HCT116 (cell line): ENCODE results near the gene SLC12A7. TPM values are rescaled to one million over a fixed set of nuclear protein-coding genes. Genes with fewer than 3 reads are reported as not detected.

Experiments used
- ATAC-seq: fragments of 200-7000 bp; cut with Tn5 transposase; 2 replicates; pipeline ENCODE4 v1.9.1; 2020; ENCODE audit warnings: mild to moderate bottlenecking, moderate library complexity
- BruUV-seq: library from RNA; stranded (reverse); fragments of 400-500 nt; replicated peaks from 2 replicates; lab custom pipeline; 2021; lab: Mats Ljungman, UMichigan
- CTCF ChIA-PET: fragments of 300-600 bp; sonication (Branson Sonifier 250); formaldehyde crosslinking; loops from one replicate; lab custom pipeline; 2021; ENCODE audit warnings: antibody characterized with exemption; lab: Charles Lee
- POLR2A ChIA-PET: fragments of 300-600, 350-600 bp; sonication (Branson Sonifier 250); formaldehyde crosslinking; loops from one replicate; lab custom pipeline; 2021; ENCODE audit warnings: antibody characterized with exemption; lab: Charles Lee
- RAD21 ChIA-PET, 2 experiments: fragments of 300-600 bp; sonication (Branson Sonifier 250); formaldehyde crosslinking; loops; one replicate each; lab custom pipeline; 2023; ENCODE audit warnings: low total read pairs in 2 of 2; ENCODE audit not compliant: uncharacterized antibody in 2 of 2, unreplicated experiment in 2 of 2, low non-redundant PET in 1 of 2; lab: Charles Lee
- DNase-seq: peaks from one replicate; pipeline ENCODE4 v3.0.0-alpha.2; 2010; ENCODE audit warnings: low read depth, low spot score
- H2AFZ ChIP-seq: fragments of 200-600 bp; shearing (Covaris generic), sonication (generic); 2 replicates; pipeline ENCODE4 v1.6.1; 2017; ENCODE audit warnings: low read depth, mixed run types, mixed read lengths, antibody characterized with exemption, low read length; ENCODE audit not compliant: poor library complexity, severe bottlenecking
- H3K27ac ChIP-seq: 2 replicates; pipeline ENCODE4 v1.5.1; 2012; ENCODE audit warnings: low read depth, low read length
- H3K27me3 ChIP-seq: fragments of 200-600 bp; sonication (generic); 2 replicates; pipeline ENCODE4 v1.6.1; 2016; ENCODE audit warnings: mixed run types, low read length, mixed read lengths; ENCODE audit not compliant: insufficient read depth
- H3K36me3 ChIP-seq, 2 experiments: fragments of 200-500 bp in 1 of 2; fragments of 200-600 bp in 1 of 2; sonication (Bioruptor generic) in 1 of 2; sonication (generic) in 1 of 2; 2 replicates each; pipeline versions ENCODE4 v1.5.1 to v1.6.1; 2014 to 2016; ENCODE audit warnings: low read length in 2 of 2, inconsistent platforms in 1 of 2, mixed read lengths in 1 of 2, mixed run types in 1 of 2; ENCODE audit not compliant: insufficient read depth in 2 of 2, control insufficient read depth in 1 of 2
- H3K4me1 ChIP-seq, 2 experiments: fragments of 200-600 bp in 1 of 2; sonication (generic) in 1 of 2; 2 replicates each; pipeline versions ENCODE4 v1.5.1 to v1.6.1; 2012 to 2017; ENCODE audit warnings: low read length in 2 of 2, inconsistent platforms in 1 of 2, mild to moderate bottlenecking in 1 of 2, mixed read lengths in 1 of 2, mixed run types in 1 of 2, moderate library complexity in 1 of 2; ENCODE audit not compliant: insufficient read depth in 2 of 2, control insufficient read depth in 1 of 2
- H3K4me2 ChIP-seq: fragments of 200-600 bp; sonication (generic); 2 replicates; pipeline ENCODE4 v1.6.1; 2017; ENCODE audit warnings: mixed run types, low read length, mixed read lengths
- H3K4me3 ChIP-seq, 2 experiments: fragments of 200-600 bp in 1 of 2; sonication (generic) in 1 of 2; replicated peaks in 1 of 2; 2 replicates each; pipeline ENCODE4 v1.5.1; 2011 to 2016; ENCODE audit warnings: low read length in 2 of 2, control low read depth in 1 of 2, low read depth in 1 of 2, mild to moderate bottlenecking in 1 of 2, mixed read lengths in 1 of 2, mixed run types in 1 of 2
- H3K79me2 ChIP-seq: fragments of 200-600 bp; sonication (generic); 2 replicates; pipeline ENCODE4 v1.6.1; 2017; ENCODE audit warnings: mild to moderate bottlenecking, mixed run types, low read length, moderate library complexity, mixed read lengths; ENCODE audit not compliant: insufficient read depth
- H3K9ac ChIP-seq: fragments of 200-600 bp; sonication (generic); 2 replicates; pipeline ENCODE4 v1.6.1; 2016; ENCODE audit warnings: low read length, mixed read lengths
- H3K9me2 ChIP-seq: fragments of 200-600 bp; sonication (generic), shearing (Covaris generic); 2 replicates; pipeline ENCODE4 v1.6.1; 2017; ENCODE audit warnings: mixed run types, mild to moderate bottlenecking, moderate library complexity; ENCODE audit not compliant: insufficient read depth
- H3K9me3 ChIP-seq, 2 experiments: fragments of 200-500 bp in 1 of 2; fragments of 200-600 bp in 1 of 2; sonication (Bioruptor generic) in 1 of 2; sonication (generic) in 1 of 2; 2 replicates each; pipeline ENCODE4 v1.6.1; 2014 to 2017; ENCODE audit warnings: low read length in 2 of 2, mixed read lengths in 2 of 2, inconsistent platforms in 1 of 2, low read depth in 1 of 2, mild to moderate bottlenecking in 1 of 2, mixed run types in 1 of 2, moderate library complexity in 1 of 2; ENCODE audit not compliant: control insufficient read depth in 1 of 2, insufficient read depth in 1 of 2
- H4K20me1 ChIP-seq: fragments of 200-600 bp; sonication (generic), shearing (Covaris generic); 2 replicates; pipeline ENCODE4 v1.6.1; 2017; ENCODE audit warnings: mixed run types, mild to moderate bottlenecking, moderate library complexity; ENCODE audit not compliant: insufficient read depth
- CBX3 ChIP-seq: IDR thresholded peaks from 2 replicates; pipeline ENCODE4 v1.6.1; 2012; ENCODE audit warnings: low read depth
- EGR1 ChIP-seq: IDR thresholded peaks from 2 replicates; pipeline ENCODE4 v1.6.1; 2012; ENCODE audit warnings: low read depth
- EZH2phosphoT487 ChIP-seq: fragments of 200-600 bp; IDR thresholded peaks from 2 replicates; pipeline ENCODE4 v1.6.1; 2018; ENCODE audit warnings: antibody characterized with exemption, borderline replicate concordance
- FOSL1 ChIP-seq: IDR thresholded peaks from 2 replicates; pipeline ENCODE4 v1.6.1; 2012; ENCODE audit warnings: low read depth
- POLR2AphosphoS5 ChIP-seq: IDR thresholded peaks from 2 replicates; pipeline ENCODE4 v1.6.1; 2011; ENCODE audit warnings: mild to moderate bottlenecking, low read depth, low read length, moderate library complexity
- RAD21 ChIP-seq: IDR thresholded peaks from 2 replicates; pipeline ENCODE4 v1.6.1; 2012; ENCODE audit warnings: low read depth, mild to moderate bottlenecking
- SIN3A ChIP-seq: IDR thresholded peaks from 2 replicates; pipeline ENCODE4 v1.6.1; 2012; ENCODE audit warnings: low read depth
- SP1 ChIP-seq: IDR thresholded peaks from 2 replicates; pipeline ENCODE4 v1.6.1; 2012; ENCODE audit warnings: low read depth
- YY1 ChIP-seq: IDR thresholded peaks from 2 replicates; pipeline ENCODE4 v1.6.1; 2011; ENCODE audit warnings: low read length, low read depth, moderate library complexity, mild to moderate bottlenecking; ENCODE audit not compliant: insufficient replicate concordance; ENCODE audit errors: extremely low read depth
- ZFX ChIP-seq: fragments of 450-650 bp; IDR thresholded peaks from 2 replicates; pipeline ENCODE4 v1.6.1; 2017
- ZNF274 ChIP-seq: fragments of 200-500 bp; sonication (Bioruptor generic); IDR thresholded peaks from 2 replicates; pipeline ENCODE4 v1.6.1; 2014; ENCODE audit warnings: mild to moderate bottlenecking, low read depth, low read length, inconsistent platforms
- intact Hi-C: fragments of 100-400 bp; cut with micrococcal nuclease; formaldehyde crosslinking; loops from 2 replicates; pipeline ENCODE4 v1.10.0; 2022
- total RNA-seq: library from RNA; stranded (reverse); gene quantifications from one replicate; pipeline ENCODE4 v1.2.1, GENCODE V29; 2021; ENCODE audit not compliant: unreplicated experiment
- TF ChIP-seq, protein P1 (sequence below): IDR thresholded peaks from 2 replicates; pipeline ENCODE4 v1.6.1; 2012; ENCODE audit warnings: low read depth
- TF ChIP-seq, protein P2 (sequence below), 3 experiments: fragments of 200-600 bp in 1 of 3; sonication (generic) in 1 of 3; IDR thresholded peaks in 2 of 3; conservative IDR thresholded peaks in 1 of 3; 2 replicates each; pipeline ENCODE4 v1.5.1; 2012 to 2017; ENCODE audit warnings: low read depth in 2 of 3, low read length in 2 of 3, antibody characterized with exemption in 1 of 3, borderline replicate concordance in 1 of 3, control low read depth in 1 of 3, mild to moderate bottlenecking in 1 of 3, mixed read lengths in 1 of 3, mixed run types in 1 of 3, moderate library complexity in 1 of 3; ENCODE audit not compliant: insufficient read depth in 1 of 3
- TF ChIP-seq, protein P3 (sequence below): IDR thresholded peaks from 2 replicates; pipeline ENCODE4 v1.6.1; 2012

The SLC12A7 gene
- total RNA-seq, 1 experiment from 2014 or later, result 29.6 TPM

DNA sequence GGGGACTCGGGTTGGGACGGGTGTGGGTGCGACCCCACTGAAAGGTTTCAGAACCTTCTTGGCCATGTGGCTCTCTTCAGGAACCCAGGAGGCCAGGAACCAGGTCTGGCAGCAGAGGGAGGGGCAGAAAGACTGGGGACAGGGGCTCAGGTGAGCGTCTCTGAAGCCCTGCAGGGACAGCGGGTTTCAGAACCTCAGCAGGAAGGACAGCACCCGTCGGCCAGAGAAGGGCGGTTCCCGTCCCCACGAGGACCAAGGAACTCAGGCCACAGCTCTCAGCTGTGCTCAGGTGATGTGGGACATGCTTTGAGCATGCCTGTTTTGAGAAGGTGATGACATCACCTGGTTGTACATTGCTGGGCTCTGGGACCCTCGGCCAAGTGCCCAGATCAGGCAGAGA lies 25.7 kb downstream of the SLC12A7 start:
- Histone ChIP-seq H3K36me3 (peaks cover 0 to 1% of the 10 kb centered on the region in 2 experiments; a peak in 1 of 4 replicates), H3K4me1 (no peaks in the 10 kb centered on the region), H3K9me3 (no peaks in the 10 kb centered on the region), H3K4me3 (no peak overlapping the region), H3K27me3 (no peaks in the 10 kb centered on the region), H4K20me1 (no peaks in the 10 kb centered on the region), H3K4me2 (no peak overlapping the region), H3K9me2 (no peaks in the 10 kb centered on the region), H3K27ac (no peak overlapping the region), H3K9ac (no peak overlapping the region), H3K79me2 (no peaks in the 10 kb centered on the region), H2AFZ (no peak overlapping the region)
- ATAC-seq (no peak), DNase-seq (no peak)
- ChIA-PET POLR2A (no interaction called here), RAD21 (no interaction called here), CTCF (no interaction called here)
- intact Hi-C loops, result no loop called here
- TF ChIP-seq CBX3, result no peak
- TF ChIP-seq ZNF274, result no peak
- no peak for TF ChIP-seq POLR2AphosphoS5
- TF ChIP-seq RAD21, result no peak
- TF ChIP-seq EZH2phosphoT487, result no peak
- no peak for TF ChIP-seq SIN3A
- no peak for TF ChIP-seq EGR1
- no peak for TF ChIP-seq SP1
- BruUV-seq, result no TSS peak

DNA sequence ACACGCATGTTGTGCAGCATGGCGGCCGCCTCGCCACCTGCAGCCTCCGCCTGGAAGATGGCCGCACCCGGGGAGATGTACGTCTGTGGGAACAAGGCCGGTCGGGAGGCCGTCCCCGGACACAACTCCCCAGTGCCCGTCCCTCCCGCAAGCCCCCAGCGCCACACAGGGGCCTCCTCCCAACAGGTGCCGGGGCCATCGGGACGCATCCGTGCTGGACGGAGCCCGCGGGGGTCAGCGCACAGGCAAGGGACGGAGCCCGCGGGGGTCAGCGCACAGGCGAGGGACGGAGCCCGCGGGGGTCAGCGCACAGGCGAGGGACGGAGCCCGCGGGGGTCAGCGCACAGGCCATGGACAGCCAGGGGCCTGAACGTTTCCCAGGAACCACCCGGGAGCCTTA lies 26.5 kb downstream of the SLC12A7 start:
- no peak overlapping the region for H3K4me2 ChIP-seq
- ATAC-seq (no peak), DNase-seq (no peak)
- H3K9me2 ChIP-seq, result no peaks in the 10 kb centered on the region
- ChIA-PET POLR2A (no interaction called here), RAD21 (no interaction called here), CTCF (no interaction called here)
- H4K20me1 ChIP-seq, result no peaks in the 10 kb centered on the region
- no peak overlapping the region for H3K27ac ChIP-seq
- H3K27me3 ChIP-seq, result no peaks in the 10 kb centered on the region
- no peaks in the 10 kb centered on the region for H3K4me1 ChIP-seq
- H2AFZ ChIP-seq, result no peak overlapping the region
- H3K79me2 ChIP-seq, result no peaks in the 10 kb centered on the region
- no peaks in the 10 kb centered on the region; a peak in 2 of 4 replicates for H3K36me3 ChIP-seq
- intact Hi-C loops, result no loop called here
- H3K9me3 ChIP-seq, result no peaks in the 10 kb centered on the region
- H3K9ac ChIP-seq, result no peak overlapping the region
- no TSS peak for BruUV-seq
- H3K4me3 ChIP-seq, result no peak overlapping the region
- TF ChIP-seq ZNF274 (no peak), POLR2AphosphoS5 (no peak), SIN3A (no peak), YY1 (no peak), FOSL1 (no peak), EZH2phosphoT487 (no peak), ZFX (no peak)
- TF ChIP-seq, protein P1, sequence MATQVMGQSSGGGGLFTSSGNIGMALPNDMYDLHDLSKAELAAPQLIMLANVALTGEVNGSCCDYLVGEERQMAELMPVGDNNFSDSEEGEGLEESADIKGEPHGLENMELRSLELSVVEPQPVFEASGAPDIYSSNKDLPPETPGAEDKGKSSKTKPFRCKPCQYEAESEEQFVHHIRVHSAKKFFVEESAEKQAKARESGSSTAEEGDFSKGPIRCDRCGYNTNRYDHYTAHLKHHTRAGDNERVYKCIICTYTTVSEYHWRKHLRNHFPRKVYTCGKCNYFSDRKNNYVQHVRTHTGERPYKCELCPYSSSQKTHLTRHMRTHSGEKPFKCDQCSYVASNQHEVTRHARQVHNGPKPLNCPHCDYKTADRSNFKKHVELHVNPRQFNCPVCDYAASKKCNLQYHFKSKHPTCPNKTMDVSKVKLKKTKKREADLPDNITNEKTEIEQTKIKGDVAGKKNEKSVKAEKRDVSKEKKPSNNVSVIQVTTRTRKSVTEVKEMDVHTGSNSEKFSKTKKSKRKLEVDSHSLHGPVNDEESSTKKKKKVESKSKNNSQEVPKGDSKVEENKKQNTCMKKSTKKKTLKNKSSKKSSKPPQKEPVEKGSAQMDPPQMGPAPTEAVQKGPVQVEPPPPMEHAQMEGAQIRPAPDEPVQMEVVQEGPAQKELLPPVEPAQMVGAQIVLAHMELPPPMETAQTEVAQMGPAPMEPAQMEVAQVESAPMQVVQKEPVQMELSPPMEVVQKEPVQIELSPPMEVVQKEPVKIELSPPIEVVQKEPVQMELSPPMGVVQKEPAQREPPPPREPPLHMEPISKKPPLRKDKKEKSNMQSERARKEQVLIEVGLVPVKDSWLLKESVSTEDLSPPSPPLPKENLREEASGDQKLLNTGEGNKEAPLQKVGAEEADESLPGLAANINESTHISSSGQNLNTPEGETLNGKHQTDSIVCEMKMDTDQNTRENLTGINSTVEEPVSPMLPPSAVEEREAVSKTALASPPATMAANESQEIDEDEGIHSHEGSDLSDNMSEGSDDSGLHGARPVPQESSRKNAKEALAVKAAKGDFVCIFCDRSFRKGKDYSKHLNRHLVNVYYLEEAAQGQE, result no peak
- TF ChIP-seq, protein P2, sequence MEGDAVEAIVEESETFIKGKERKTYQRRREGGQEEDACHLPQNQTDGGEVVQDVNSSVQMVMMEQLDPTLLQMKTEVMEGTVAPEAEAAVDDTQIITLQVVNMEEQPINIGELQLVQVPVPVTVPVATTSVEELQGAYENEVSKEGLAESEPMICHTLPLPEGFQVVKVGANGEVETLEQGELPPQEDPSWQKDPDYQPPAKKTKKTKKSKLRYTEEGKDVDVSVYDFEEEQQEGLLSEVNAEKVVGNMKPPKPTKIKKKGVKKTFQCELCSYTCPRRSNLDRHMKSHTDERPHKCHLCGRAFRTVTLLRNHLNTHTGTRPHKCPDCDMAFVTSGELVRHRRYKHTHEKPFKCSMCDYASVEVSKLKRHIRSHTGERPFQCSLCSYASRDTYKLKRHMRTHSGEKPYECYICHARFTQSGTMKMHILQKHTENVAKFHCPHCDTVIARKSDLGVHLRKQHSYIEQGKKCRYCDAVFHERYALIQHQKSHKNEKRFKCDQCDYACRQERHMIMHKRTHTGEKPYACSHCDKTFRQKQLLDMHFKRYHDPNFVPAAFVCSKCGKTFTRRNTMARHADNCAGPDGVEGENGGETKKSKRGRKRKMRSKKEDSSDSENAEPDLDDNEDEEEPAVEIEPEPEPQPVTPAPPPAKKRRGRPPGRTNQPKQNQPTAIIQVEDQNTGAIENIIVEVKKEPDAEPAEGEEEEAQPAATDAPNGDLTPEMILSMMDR (IDR thresholded peaks at IDR 0.05 in 2 of 3, conservative IDR thresholded peaks at IDR 0.05 in 1 of 3; ENCODE audit: borderline replicate concordance in 1 of 3, insufficient read depth in 1 of 3, low read depth in 2 of 3, low read length in 2 of 3), result no peak
- TF ChIP-seq, protein P3, sequence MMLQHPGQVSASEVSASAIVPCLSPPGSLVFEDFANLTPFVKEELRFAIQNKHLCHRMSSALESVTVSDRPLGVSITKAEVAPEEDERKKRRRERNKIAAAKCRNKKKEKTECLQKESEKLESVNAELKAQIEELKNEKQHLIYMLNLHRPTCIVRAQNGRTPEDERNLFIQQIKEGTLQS, result no peak
